A549 (cell line): ENCODE data around the gene PRELP.

ENCODE experiments used
- CBX2 ChIP-seq: fragments of 200-600 bp; sonication (generic); IDR thresholded peaks from 2 replicates; pipeline ENCODE4 v1.6.1; 2016; ENCODE audit warnings: low read depth, mild to moderate bottlenecking, borderline replicate concordance
- HOXA7 ChIP-seq: fragments of 250-450 bp; sonication (Bioruptor Pico); IDR thresholded peaks from 2 replicates; pipeline ENCODE4 v1.5.0; 2020; ENCODE audit warnings: mild to moderate bottlenecking, moderate library complexity
- MAFK ChIP-seq: fragments of 450-650 bp; IDR thresholded peaks from 2 replicates; pipeline ENCODE4 v1.6.1; 2014; ENCODE audit not compliant: partially characterized antibody
- MAZ ChIP-seq: fragments of 150-350 bp; IDR thresholded peaks from 2 replicates; pipeline ENCODE4 v1.6.1; 2014; ENCODE audit warnings: antibody characterized with exemption, low read depth, low read length, borderline replicate concordance
- NR3C1 ChIP-seq: fragments of >200 bp; sonication (Bioruptor Twin); formaldehyde crosslinking; IDR thresholded peaks from 3 replicates; pipeline ENCODE4 v1.6.1; 2017
- PHF8 ChIP-seq: fragments of 200-600 bp; sonication (generic); IDR thresholded peaks from 2 replicates; pipeline ENCODE4 v1.6.1; 2016; ENCODE audit warnings: low read depth, mild to moderate bottlenecking, antibody characterized with exemption, moderate library complexity, borderline replicate concordance
- POLR2A ChIP-seq: IDR thresholded peaks from 2 replicates; pipeline ENCODE4 v1.6.1; 2012; ENCODE audit warnings: mild to moderate bottlenecking, low read length
- POLR2AphosphoS2 ChIP-seq: conservative IDR thresholded peaks from 2 replicates; pipeline ENCODE4 v1.6.1; 2012; ENCODE audit warnings: low read length, improper control_type of control experiment, inconsistent platforms
- REST ChIP-seq: fragments of 200-600 bp; sonication (generic); IDR thresholded peaks from 2 replicates; pipeline ENCODE4 v1.6.1; 2016; ENCODE audit warnings: antibody characterized with exemption, mild to moderate bottlenecking, moderate library complexity
- TF ChIP-seq, protein P1 (sequence below): fragments of >200 bp; sonication (Bioruptor Twin); formaldehyde crosslinking; IDR thresholded peaks from 3 replicates; pipeline ENCODE4 v1.5.1; 2016
- TF ChIP-seq, protein P2 (sequence below): fragments of 450-650 bp; IDR thresholded peaks from 2 replicates; pipeline ENCODE4 v1.6.1; 2014; ENCODE audit warnings: antibody characterized with exemption
- TF ChIP-seq, protein P3 (sequence below): fragments of 150-350 bp; IDR thresholded peaks from 2 replicates; pipeline ENCODE4 v1.6.1; 2014; ENCODE audit warnings: low read depth, mild to moderate bottlenecking, low read length

- no peak for TF ChIP-seq POLR2A
- no peak for TF ChIP-seq NR3C1
- TF ChIP-seq, protein P1, sequence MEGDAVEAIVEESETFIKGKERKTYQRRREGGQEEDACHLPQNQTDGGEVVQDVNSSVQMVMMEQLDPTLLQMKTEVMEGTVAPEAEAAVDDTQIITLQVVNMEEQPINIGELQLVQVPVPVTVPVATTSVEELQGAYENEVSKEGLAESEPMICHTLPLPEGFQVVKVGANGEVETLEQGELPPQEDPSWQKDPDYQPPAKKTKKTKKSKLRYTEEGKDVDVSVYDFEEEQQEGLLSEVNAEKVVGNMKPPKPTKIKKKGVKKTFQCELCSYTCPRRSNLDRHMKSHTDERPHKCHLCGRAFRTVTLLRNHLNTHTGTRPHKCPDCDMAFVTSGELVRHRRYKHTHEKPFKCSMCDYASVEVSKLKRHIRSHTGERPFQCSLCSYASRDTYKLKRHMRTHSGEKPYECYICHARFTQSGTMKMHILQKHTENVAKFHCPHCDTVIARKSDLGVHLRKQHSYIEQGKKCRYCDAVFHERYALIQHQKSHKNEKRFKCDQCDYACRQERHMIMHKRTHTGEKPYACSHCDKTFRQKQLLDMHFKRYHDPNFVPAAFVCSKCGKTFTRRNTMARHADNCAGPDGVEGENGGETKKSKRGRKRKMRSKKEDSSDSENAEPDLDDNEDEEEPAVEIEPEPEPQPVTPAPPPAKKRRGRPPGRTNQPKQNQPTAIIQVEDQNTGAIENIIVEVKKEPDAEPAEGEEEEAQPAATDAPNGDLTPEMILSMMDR, result no peak
- no peak for TF ChIP-seq PHF8
- TF ChIP-seq MAZ, result no peak
- no peak for TF ChIP-seq MAFK
- TF ChIP-seq, protein P2, sequence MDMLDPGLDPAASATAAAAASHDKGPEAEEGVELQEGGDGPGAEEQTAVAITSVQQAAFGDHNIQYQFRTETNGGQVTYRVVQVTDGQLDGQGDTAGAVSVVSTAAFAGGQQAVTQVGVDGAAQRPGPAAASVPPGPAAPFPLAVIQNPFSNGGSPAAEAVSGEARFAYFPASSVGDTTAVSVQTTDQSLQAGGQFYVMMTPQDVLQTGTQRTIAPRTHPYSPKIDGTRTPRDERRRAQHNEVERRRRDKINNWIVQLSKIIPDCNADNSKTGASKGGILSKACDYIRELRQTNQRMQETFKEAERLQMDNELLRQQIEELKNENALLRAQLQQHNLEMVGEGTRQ, result no peak
- TF ChIP-seq, protein P3, sequence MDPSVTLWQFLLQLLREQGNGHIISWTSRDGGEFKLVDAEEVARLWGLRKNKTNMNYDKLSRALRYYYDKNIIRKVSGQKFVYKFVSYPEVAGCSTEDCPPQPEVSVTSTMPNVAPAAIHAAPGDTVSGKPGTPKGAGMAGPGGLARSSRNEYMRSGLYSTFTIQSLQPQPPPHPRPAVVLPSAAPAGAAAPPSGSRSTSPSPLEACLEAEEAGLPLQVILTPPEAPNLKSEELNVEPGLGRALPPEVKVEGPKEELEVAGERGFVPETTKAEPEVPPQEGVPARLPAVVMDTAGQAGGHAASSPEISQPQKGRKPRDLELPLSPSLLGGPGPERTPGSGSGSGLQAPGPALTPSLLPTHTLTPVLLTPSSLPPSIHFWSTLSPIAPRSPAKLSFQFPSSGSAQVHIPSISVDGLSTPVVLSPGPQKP, result no peak
- TF ChIP-seq HOXA7 (CRISPR knock-in tag), result no peak
- TF ChIP-seq POLR2AphosphoS2, result no peak
- TF ChIP-seq CBX2, result no peak
- no peak for TF ChIP-seq REST
Observed at GRCh38 chr1:203463469-203464062, 12.0 kb upstream of the PRELP start.
